NCI-H1417 treated with DMSO at 0.1 percent for 48 hours (cell line): ENCODE measurements around the gene SNCG.

Experiments used
- DNase-seq: peaks from one replicate; lab custom pipeline; 2025; lab: John Stamatoyannopoulos, UW

The SNCG gene

DNA sequence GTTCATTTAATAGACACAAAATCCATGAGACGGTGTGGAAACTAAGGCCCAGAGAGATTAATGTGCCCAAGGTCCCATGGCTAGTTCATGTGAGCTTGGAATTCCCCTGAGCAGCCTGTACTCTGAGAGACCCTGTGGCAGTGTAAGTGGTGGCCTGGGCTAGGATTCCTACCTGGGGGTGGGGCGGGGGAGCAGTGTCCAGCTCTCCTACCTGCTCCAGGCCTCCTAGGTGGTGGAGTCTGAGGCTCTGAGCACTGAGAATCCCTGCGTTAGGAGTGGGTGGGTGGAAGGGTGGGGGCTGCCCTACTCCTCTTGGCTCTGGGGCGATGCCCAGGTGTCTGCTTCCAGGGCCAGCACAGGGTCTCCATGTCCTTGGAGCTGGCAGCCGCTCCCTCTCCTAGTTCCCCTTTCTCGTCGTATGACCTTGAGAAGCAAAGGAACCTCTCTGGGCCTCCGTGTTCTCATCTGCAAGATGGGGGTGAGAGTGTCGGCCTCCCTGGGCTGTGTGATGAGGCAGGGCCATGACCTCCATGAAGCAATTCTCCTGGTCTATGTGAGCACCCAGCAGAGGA, 2.5 kb downstream of the SNCG start:
- DNase-seq, result no peak

- DNase-seq, result no peak
Measured at GRCh38 chr10:86961481-86962091, 3.2 kb downstream of the SNCG start.

GRCh38 chr10:86962136-86962980, 4.0 kb downstream of the SNCG start:
- no peak for DNase-seq

DNA sequence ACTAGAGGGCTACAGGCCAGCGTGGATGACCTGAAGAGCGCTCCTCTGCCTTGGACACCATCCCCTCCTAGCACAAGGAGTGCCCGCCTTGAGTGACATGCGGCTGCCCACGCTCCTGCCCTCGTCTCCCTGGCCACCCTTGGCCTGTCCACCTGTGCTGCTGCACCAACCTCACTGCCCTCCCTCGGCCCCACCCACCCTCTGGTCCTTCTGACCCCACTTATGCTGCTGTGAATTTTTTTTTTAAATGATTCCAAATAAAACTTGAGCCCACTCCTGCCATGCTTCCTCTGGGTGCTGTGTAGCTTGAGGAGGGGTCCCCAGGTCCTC, 4.5 kb downstream of the SNCG start:
- no peak for DNase-seq

DNA sequence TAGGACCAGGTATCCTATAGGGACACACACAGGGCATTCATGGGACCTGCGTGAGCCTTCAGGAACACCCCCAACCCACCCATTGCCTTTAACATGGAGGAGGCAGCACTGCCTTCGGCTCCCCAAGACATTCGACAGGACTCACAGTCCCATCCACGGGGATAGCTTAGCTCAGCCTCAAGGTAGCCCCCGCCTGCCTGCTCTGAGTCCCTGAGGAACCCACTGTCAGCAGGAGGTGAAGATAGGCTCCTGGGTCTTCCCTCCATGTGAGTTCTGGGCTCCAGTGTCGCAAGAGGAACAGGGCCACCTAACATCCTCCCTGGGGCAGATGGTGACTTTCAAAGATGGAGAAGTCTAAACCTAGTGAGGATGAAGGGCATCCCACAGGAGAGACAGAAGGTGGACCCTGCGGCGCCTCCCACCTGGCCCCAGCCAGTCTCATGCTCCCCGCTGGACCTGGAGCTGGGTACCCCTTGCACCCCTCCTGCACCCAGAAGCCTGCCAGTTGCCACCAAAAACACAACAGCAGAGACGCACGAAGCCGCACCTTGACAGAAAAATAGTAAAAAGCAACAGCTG, 5.0 kb downstream of the SNCG start:
- DNase-seq, result no peak

- DNase-seq, result no peak
Measured at GRCh38 chr10:86964061-86964846, 5.9 kb downstream of the SNCG start.

DNA sequence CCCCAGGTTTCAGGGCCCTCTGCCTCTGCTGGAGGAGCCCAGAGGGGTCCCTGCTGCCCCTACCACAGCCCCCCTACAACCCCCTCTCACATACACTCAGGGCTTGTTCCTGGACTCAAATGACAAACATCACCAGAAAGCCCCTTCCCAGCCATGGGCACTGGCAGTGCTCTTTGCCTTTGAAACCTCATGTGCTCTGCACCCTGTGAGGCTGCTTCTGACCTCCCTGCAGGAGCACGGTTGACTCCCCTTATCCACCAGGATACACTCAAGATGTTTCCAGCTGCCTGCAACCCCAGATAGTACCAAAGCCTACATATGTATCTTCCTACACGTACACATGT, 6.4 kb downstream of the SNCG start:
- DNase-seq, result no peak

DNA sequence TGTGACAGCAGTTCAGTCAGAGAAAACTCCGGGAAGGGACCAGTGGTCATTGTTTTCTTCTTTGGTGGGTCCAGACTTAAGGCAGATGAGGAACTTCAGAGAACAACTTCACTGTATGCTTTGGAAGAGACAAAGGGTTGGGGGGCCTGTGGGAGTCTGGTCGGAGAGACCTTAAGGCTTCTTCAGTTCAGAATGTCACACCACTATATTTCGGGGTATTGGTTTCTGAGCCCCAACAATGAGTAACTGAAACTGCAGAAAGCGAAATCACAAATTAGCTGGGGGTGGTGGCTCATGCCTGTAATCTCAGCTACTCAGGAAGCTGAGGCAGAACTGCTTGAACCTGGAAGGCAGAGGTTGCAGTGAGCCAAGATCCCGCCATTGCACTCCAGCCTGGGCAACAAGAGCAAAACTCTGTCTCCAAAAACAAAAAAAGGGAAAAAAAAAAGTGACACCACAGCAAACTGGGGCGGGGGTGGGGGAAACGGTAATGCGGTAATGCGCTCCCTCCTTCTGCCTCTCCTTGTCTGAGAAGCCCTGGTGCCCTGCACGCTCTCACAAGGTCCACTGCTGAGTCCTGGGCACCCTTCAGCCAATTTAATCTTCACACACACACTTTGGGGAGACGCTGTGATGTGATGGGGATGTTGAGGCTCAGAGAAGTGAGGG, 7.7 kb downstream of the SNCG start:
- DNase-seq, result no peak

DNA sequence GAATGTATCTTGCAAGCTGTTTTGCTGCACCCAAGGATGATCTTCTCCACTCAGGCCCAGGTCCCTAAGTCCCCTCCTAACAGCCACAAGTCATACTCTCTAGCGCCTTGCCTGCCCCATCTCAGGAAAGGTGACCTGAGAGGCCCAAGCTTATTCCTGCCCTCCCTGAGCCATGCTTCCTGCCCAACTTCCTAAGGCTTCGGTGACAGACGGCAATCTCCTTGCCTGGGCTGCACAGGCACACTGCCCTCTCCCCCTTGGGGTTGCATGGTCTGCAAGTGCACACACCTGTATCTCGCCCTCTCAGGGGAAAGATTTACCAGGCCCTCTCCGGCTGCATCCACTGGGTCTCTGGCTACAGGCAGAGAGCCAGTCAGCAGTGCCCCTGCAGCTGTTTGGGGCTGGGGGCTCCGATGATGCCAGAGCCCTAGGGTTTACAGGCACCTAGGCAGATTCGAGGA, 9.1 kb downstream of the SNCG start:
- DNase-seq, result no peak

- DNase-seq, result no peak
Measured at GRCh38 chr10:86968271-86968993, 10.0 kb downstream of the SNCG start, which contains the start of gene ADIRF. Gene ADIRF (plus strand): TSS chr10:86968482. CDS start chr10:86968545, 63 bp downstream.

DNA sequence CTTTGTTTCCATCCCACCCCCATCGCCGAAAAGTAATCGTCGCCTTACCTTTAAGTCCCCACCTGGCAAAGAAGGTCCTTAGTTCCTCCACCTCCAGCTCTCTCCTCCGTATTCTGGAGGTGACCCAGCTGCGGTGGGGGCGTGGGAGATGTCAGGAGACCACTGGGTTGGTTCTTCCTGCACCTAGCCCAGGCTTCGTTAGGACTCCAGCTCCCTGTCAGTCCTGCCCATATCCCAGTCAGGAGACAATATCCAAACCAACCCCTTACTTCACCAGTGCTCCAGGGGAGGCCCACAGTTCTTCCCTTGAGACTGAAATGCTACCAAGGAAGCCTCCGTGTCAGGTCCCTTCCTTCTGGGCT, 10.6 kb downstream of the SNCG start:
- DNase-seq, result no peak

- no peak for DNase-seq
Measured at GRCh38 chr10:86969421-86970041, 11.1 kb downstream of the SNCG start.

GRCh38 chr10:86970162-86970981, 12.0 kb downstream of the SNCG start:
- no peak for DNase-seq

- no peak for DNase-seq
Measured at GRCh38 chr10:86970982-86971231, 12.5 kb downstream of the SNCG start.

GRCh38 chr10:86971232-86971991, 13.0 kb downstream of the SNCG start:
- no peak for DNase-seq

GRCh38 chr10:86972613-86973380, 14.4 kb downstream of the SNCG start:
- no peak for DNase-seq

GRCh38 chr10:86974484-86974883, 16.1 kb downstream of the SNCG start:
- DNase-seq, result no peak

DNA sequence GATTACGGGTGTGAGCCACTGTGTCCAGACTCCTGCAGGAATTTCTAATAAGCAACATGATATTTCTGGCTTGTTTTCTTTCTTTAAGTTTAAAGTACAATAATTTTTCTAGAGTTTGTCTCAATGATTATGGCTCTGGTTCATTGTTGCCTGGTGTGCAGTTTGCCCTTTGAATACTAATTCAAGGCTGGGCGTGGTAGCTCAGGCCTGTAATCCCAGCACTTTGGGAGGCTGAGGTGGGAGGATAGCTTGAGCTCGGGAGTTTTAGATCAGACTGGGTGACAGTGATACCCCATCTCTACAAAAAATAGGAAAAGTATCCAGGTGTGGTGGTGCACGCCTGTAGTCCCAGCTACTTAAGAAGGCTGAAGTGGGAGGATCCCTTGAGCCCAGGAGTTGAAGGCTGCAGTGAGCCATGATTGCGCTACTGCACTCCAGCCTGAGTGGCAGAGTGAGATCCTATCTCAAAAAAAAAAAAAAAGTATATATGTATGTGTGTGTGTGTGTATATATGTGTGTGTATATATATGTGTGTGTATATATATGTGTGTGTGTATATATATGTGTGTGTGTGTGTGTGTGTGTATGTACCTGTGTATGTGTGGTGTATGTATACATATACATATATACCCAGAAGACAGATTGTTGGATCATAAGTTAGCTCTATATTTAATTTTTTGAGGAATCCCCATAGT, 18.1 kb downstream of the SNCG start:
- DNase-seq, result no peak
